ENCODE results near the gene IFI27L2. TPM values are rescaled to one million over a fixed set of nuclear protein-coding genes. Genes with fewer than 3 reads are reported as not detected.

The IFI27L2 gene
- total and polyA plus RNA-seq, 2 of the 8 experiments (the other 6 are each of a cell fraction or from before 2014, with no cell fraction given), result 14.0 to 69.6 TPM

DNA sequence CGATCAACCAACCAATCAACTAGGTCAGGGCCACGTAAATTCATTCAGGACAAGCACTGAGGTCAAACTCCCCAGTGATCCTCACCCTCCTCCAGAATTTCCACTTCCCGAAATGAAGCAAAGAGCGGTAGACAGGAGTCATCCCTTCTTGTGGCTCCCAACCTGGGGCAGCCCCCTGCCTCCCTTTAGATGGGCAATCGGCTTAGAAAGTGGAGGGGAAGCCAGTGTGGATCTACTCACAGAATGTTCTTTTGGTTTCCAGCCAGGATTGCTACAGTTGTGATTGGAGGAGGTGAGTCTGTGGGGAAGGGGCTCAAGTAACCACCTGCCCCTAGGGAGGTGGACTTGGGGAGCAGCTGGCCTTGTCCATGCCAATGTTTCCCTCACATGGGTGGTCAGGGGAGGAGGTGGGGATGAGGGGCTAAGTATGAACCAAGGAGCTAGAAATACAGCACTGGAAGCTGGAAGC, 14.8 kb downstream of the IFI27L2 start:
- POLR2A ChIA-PET (ENCODE audit: partially characterized antibody), result interaction anchor here (0.6 to 1.9 kb wide), 3 partner anchors 10 to 14 kb away, joined by 3 to 4 read pairs (median 4); no protein-coding TSS in a partner anchor
- H3K14ac ChIP-seq (ENCODE audit: insufficient read length), result no peak overlapping the region
- CTCF ChIA-PET (ENCODE audit: partially characterized antibody), result interaction anchor here (0.7 to 1.6 kb wide), 7 partner anchors 15 to 178 kb away, joined by 3 to 7 read pairs (median 3); partner anchors contain the start of gene IFI27L2

More for the DNA sequence above, 14.8 kb downstream of the IFI27L2 start:
- Histone ChIP-seq H3K23me2 (ENCODE audit: low read depth, low read length) (no peaks in the 10 kb centered on the region), H3K27ac (ENCODE audit: low read depth, low read length) (no peak overlapping the region), H3K23ac (ENCODE audit: insufficient read length) (no peak overlapping the region), H4K5ac (ENCODE audit: insufficient read length, low read depth, low read length) (no peak overlapping the region), H3K79me1 (ENCODE audit: low read depth, low read length) (no peaks in the 10 kb centered on the region), H4K91ac (replicated peaks; ENCODE audit: insufficient read length, low read length) (no peak overlapping the region), H3K27me3 (replicated peaks in 1 of 4; ENCODE audit: control insufficient read depth in 3 of 4, extremely low read depth in 1 of 4, insufficient read depth in 3 of 4, low read length in 3 of 4) (no peaks in the 10 kb centered on the region; a peak in 1 of 7 replicates), H3K4me2 (ENCODE audit: insufficient read depth in 1 of 2, low read depth in 2 of 2, low read length in 2 of 2) (no peak overlapping the region), H3K36me3 (ENCODE audit: control insufficient read depth in 2 of 4, insufficient read depth in 4 of 4, low read length in 3 of 4) (no peaks in the 10 kb centered on the region), H2AFZ (ENCODE audit: low read length) (no peak overlapping the region), H3K4me3 (ENCODE audit: extremely low read depth in 1 of 4, insufficient read depth in 2 of 4, low read depth in 3 of 4, low read length in 4 of 4) (no peak overlapping the region), H2BK120ac (replicated peaks; ENCODE audit: low read depth, low read length) (no peak overlapping the region), H3K18ac (ENCODE audit: extremely low read depth, low read length) (no peak overlapping the region), H3K4ac (replicated peaks; ENCODE audit: insufficient read length, low read depth, low read length) (no peak overlapping the region), H4K8ac (ENCODE audit: extremely low read depth, insufficient read depth, low read length) (no peak overlapping the region), H3K4me1 (replicated peaks in 1 of 4; ENCODE audit: control insufficient read depth in 3 of 4, insufficient read depth in 4 of 4, low read length in 3 of 4) (peaks cover 0 to 2% (median under 1%) of the 10 kb centered on the region in 4 experiments; a peak in 2 of 7 replicates), H3K9ac (replicated peaks in 1 of 4; ENCODE audit: extremely low read depth in 1 of 4, low read depth in 3 of 4, low read length in 3 of 4) (no peak overlapping the region), H2BK12ac (ENCODE audit: low read depth, low read length) (no peak overlapping the region), H2BK5ac (ENCODE audit: low read depth, low read length) (no peak overlapping the region), H3K56ac (replicated peaks; ENCODE audit: insufficient read length, low read depth, low read length) (no peak overlapping the region), H4K20me1 (replicated peaks in 1 of 2; ENCODE audit: control insufficient read depth in 1 of 2, insufficient read depth in 2 of 2, low read length in 2 of 2) (no peaks in the 10 kb centered on the region), H2BK20ac (ENCODE audit: low read length) (no peak overlapping the region), H3K79me2 (ENCODE audit: control insufficient read depth in 1 of 2, insufficient read depth in 2 of 2, low read length in 2 of 2) (no peaks in the 10 kb centered on the region), H3K9me3 (ENCODE audit: insufficient read depth in 2 of 2, low read depth in 1 of 2, low read length in 1 of 2) (peaks cover 2 to 6% of the 10 kb centered on the region in 2 experiments; a peak in 1 of 4 replicates), H2BK15ac (ENCODE audit: low read length) (no peak overlapping the region), H2AK5ac (ENCODE audit: low read depth, low read length) (no peak overlapping the region)
- no peak for TF ChIP-seq ATF3 (IDR thresholded peaks at IDR 0.05; ENCODE audit: insufficient read depth, low read depth, low read length)
- TF ChIP-seq SP2 (IDR thresholded peaks at IDR 0.05; ENCODE audit: low read length), result no peak
- no peak for TF ChIP-seq TEAD4 (IDR thresholded peaks at IDR 0.05; ENCODE audit: low read depth, low read length)
- no peak for TF ChIP-seq POLR2AphosphoS5 (IDR thresholded peaks at IDR 0.05; ENCODE audit: low read depth, low read length)
- TF ChIP-seq RNF2 (IDR thresholded peaks at IDR 0.05; ENCODE audit: borderline replicate concordance, low read depth, low read length, missing control alignments, poor library complexity, severe bottlenecking), result no peak
- no peak for TF ChIP-seq BRCA1 (IDR thresholded peaks at IDR 0.05; ENCODE audit: low read depth, low read length)
- TF ChIP-seq TBP (IDR thresholded peaks at IDR 0.05; ENCODE audit: low read depth, low read length), result no peak
- no peak for TF ChIP-seq SRF (IDR thresholded peaks at IDR 0.05; ENCODE audit: low read depth, low read length)
- 85% methylated on average over 5 of the region's 5 CpGs; no CpG with 5 or more reads in 1 of the 2 experiments for WGBS, 2 experiments (ENCODE audit: extremely low coverage in 1 of 2, insufficient coverage in 1 of 2, insufficient read length in 1 of 2, insufficient replicate concordance in 2 of 2, low coverage in 1 of 2, low lambda C conversion rate in 2 of 2, missing lambda C conversion rate in 1 of 2)
- FAIRE-seq (no peak), DNase-seq (ENCODE audit: low read depth in 1 of 2, low spot score in 2 of 2) (no peak)
